A549 treated with Hydrocortisone at 1 μM for 4 hours (cell line): ENCODE results near the gene ETV6. TPM values are rescaled to one million over a fixed set of nuclear protein-coding genes. Genes with fewer than 3 reads are reported as not detected.

Source experiments
- total RNA-seq: library from RNA; stranded (reverse); fragments of 200-300 nt; extraction: Qiagen RNA extraction; gene quantifications from 5 replicates; pipeline ENCODE4 v1.2.3, GENCODE V29; 2022

The ETV6 gene
- total RNA-seq: 3.3 to 4.4 TPM (median 3.6 TPM) in 5 replicates

DNA sequence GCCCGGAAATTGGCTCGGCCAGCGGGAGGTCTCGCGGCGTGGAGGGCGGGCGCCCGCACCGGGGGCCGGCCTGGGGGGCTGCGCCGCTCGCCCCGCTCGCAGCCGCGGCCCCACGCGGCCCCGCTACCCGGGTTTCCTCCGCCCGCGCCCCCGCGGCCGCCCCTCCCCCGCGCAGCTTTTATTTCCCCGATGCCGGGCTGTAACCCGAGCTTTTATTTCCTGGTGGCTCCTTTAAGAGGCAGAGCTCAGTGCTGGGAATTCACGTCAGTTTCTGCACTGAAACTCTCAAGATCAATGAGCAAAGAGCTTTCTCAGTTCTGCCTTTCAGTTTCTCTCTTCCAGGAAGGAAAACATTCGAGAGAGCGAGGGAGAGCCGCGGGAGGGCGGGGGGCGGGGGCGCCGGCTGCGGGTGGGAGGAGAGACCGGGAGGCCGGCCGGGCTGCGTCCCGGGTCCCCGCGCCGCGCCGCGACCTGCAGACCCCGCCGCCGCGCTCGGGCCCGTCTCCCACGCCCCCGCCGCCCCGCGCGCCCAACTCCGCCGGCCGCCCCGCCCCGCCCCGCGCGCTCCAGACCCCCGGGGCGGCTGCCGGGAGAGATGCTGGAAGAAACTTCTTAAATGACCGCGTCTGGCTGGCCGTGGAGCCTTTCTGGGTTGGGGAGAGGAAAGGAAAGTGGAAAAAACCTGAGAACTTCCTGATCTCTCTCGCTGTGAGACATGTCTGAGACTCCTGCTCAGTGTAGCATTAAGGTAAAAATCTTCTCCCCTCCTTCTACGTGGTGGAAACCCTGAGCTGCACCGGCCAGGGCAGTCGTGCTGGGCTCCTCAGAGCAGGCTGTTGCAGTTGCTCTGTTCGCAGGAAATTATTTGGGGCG lies at the start of gene ETV6:
ETV6 (plus strand) TSS at position 262 of the 873 bp plus-strand sequence; CDS start at position 716, 454 bp downstream.

